Kidney (tissue), 14 donors: Measurements from ENCODE around the gene TSR1. TPM values are rescaled to one million over a fixed set of nuclear protein-coding genes. Genes with fewer than 3 reads are reported as not detected.
A peak's percentile ranks its signal among the peaks of the same experiment; 100 is the strongest.

Source experiments
- DNase-seq, 5 donors: peaks; one replicate each; pipeline ENCODE4 v3.0.0-alpha.2; 2013 to 2020
- FAIRE-seq: peaks from 2 replicates; lab custom pipeline; 2012; peaks lifted over from hg19 to GRCh38; lab: Jason Lieb, UNC
- H3K27ac ChIP-seq, 2 donors: one replicate each; pipeline ENCODE4 v1.7.0; 2013; ENCODE audit warnings: low read depth in 2 of 2, low read length in 2 of 2, inconsistent platforms in 1 of 2
- H3K27me3 ChIP-seq: one replicate; pipeline ENCODE4 v1.7.1; 2013; ENCODE audit warnings: low read length, inconsistent platforms; ENCODE audit not compliant: control insufficient read depth, insufficient read depth
- H3K36me3 ChIP-seq, 3 donors: one replicate each; pipeline versions ENCODE4 v1.7.0 to v1.7.1; 2013; ENCODE audit warnings: low read length in 3 of 3, control low read depth in 1 of 3, inconsistent platforms in 1 of 3; ENCODE audit not compliant: insufficient read depth in 3 of 3, control insufficient read depth in 2 of 3
- H3K4me1 ChIP-seq, 3 donors: one replicate each; pipeline versions ENCODE4 v1.7.0 to v1.7.1; 2013; ENCODE audit warnings: low read length in 3 of 3, inconsistent platforms in 1 of 3, low read depth in 1 of 3; ENCODE audit not compliant: control insufficient read depth in 2 of 3, insufficient read depth in 2 of 3
- H3K4me3 ChIP-seq, 3 donors: one replicate each; pipeline versions ENCODE4 v1.7.0 to v1.8.1; 2013; ENCODE audit warnings: low read length in 3 of 3, control low read depth in 1 of 3, inconsistent platforms in 1 of 3
- H3K9ac ChIP-seq, 3 donors: one replicate each; pipeline versions ENCODE4 v1.7.0 to v1.7.1; 2013; ENCODE audit warnings: low read length in 3 of 3, control low read depth in 1 of 3, inconsistent platforms in 1 of 3
- H3K9me3 ChIP-seq, 3 donors: one replicate each; pipeline versions ENCODE4 v1.7.0 to v1.7.1; 2013; ENCODE audit warnings: low read length in 3 of 3, control low read depth in 1 of 3, inconsistent platforms in 1 of 3; ENCODE audit not compliant: control insufficient read depth in 2 of 3, insufficient read depth in 1 of 3
- CTCF ChIP-seq: IDR thresholded peaks from 3 replicates; pipeline ENCODE4 v1.5.1; 2012; ENCODE audit warnings: mild to moderate bottlenecking, moderate library complexity, borderline replicate concordance; ENCODE audit not compliant: insufficient read depth; ENCODE audit errors: extremely low read depth
- intact Hi-C: fragments of 100-400 bp; cut with DNase I; formaldehyde crosslinking; loops from one replicate; pipeline ENCODE4 v1.11.1; 2022
- polyA plus RNA-seq: library from polyadenylated mRNA; stranded (reverse); fragments of 350-450 nt; fragmentation: Illumina TruSeq; extraction: RNeasy Lipid Tissue Mini Kit (QIAGEN cat#74804); gene quantifications from one replicate; pipeline ENCODE4 v1.2.3, GENCODE V29; 2014; ENCODE audit warnings: low read depth, low replicate concordance; ENCODE audit not compliant: insufficient read depth
- total RNA-seq: library from RNA; stranded (reverse); fragmentation: NEBNext Ultra II Directional; extraction: Animal tissue kit (Norgen Biotek cat#: 25700); gene quantifications from one replicate; pipeline ENCODE4 v1.2.1, GENCODE V29; 2021
- donor health status: control.
- donor health status: control.
- donor health status: control.
- donor health status: control.
- donor health status: control.
- donor health status: DM: yes; HTN: yes; CAD: no.
- donor health status: Normal renal cell carcinoma (clear cell type).

TSR1 gene
- total and polyA plus RNA-seq, 2 donors from 2014 or later, result 9.1 to 24.4 TPM

- Histone ChIP-seq H3K4me1 (peaks cover 2 to 14% (median 8%) of the 10 kb centered on the region in 3 donors), H3K9ac (no peak overlapping the region), H3K36me3 (peaks cover 0 to 2% (median 0%) of the 10 kb centered on the region in 3 donors), H3K27ac (peak overlapping the region in 1 of 2 donors; percentile 20), H3K27me3 (no peaks in the 10 kb centered on the region), H3K9me3 (no peaks in the 10 kb centered on the region), H3K4me3 (no peak overlapping the region)
- peak in 2 of 5 donors; percentile 65 to 70 for DNase-seq
- no peak for FAIRE-seq
- intact Hi-C loops, result loop anchor here (5.0 kb wide), 1 partner anchor 33 kb away; no protein-coding TSS in a partner anchor
- no peak for TF ChIP-seq CTCF
Observed at GRCh38 chr17:2384439-2385127, 48.3 kb upstream of the TSR1 start.

GRCh38 chr17:2383628-2384167 lies 47.4 kb upstream of the TSR1 start:
- H3K36me3 ChIP-seq, result no peaks in the 10 kb centered on the region
- peak overlapping the region in 1 of 2 donors; percentile 27 for H3K27ac ChIP-seq
- H3K4me1 ChIP-seq, result peaks cover 2 to 17% (median 8%) of the 10 kb centered on the region in 3 donors
- intact Hi-C loops, result loop anchor here (5.0 kb wide), 1 partner anchor 34 kb away; no protein-coding TSS in a partner anchor
- FAIRE-seq (no peak), DNase-seq (peak in 3 of 5 donors; percentile 59 to 65 (median 61))
- H3K27me3 ChIP-seq, result no peaks in the 10 kb centered on the region
- no peak overlapping the region for H3K4me3 ChIP-seq
- no peaks in the 10 kb centered on the region for H3K9me3 ChIP-seq
- peak overlapping the region in 1 of 3 donors; percentile 65 for H3K9ac ChIP-seq
- TF ChIP-seq CTCF, result no peak

- H3K36me3 ChIP-seq, result peaks cover 0 to 7% (median 0%) of the 10 kb centered on the region in 3 donors
- no peaks in the 10 kb centered on the region for H3K27me3 ChIP-seq
- FAIRE-seq (no peak), DNase-seq (no peak)
- no peak overlapping the region for H3K9ac ChIP-seq
- H3K4me3 ChIP-seq, result no peak overlapping the region
- no peaks in the 10 kb centered on the region for H3K9me3 ChIP-seq
- H3K27ac ChIP-seq, result no peak overlapping the region
- intact Hi-C loops, result loop anchor here (5.0 kb wide), 1 partner anchor 36 kb away; no protein-coding TSS in a partner anchor
- H3K4me1 ChIP-seq, result peaks cover 2 to 19% (median 8%) of the 10 kb centered on the region in 3 donors
- no peak for TF ChIP-seq CTCF
Observed at GRCh38 chr17:2380950-2381649, 44.8 kb upstream of the TSR1 start.
